ENCODE measurements around the gene C19orf33.
A peak's percentile ranks its signal among the peaks of the same experiment; 100 is the strongest.
"Not testable (repeated sequence)": the region's sequence is repeated elsewhere in the genome, so short reads cannot be mapped to it uniquely, and the experiment has no call there.

C19orf33 gene
- 0 reads per million in 2 donors for total RNA-seq

DNA sequence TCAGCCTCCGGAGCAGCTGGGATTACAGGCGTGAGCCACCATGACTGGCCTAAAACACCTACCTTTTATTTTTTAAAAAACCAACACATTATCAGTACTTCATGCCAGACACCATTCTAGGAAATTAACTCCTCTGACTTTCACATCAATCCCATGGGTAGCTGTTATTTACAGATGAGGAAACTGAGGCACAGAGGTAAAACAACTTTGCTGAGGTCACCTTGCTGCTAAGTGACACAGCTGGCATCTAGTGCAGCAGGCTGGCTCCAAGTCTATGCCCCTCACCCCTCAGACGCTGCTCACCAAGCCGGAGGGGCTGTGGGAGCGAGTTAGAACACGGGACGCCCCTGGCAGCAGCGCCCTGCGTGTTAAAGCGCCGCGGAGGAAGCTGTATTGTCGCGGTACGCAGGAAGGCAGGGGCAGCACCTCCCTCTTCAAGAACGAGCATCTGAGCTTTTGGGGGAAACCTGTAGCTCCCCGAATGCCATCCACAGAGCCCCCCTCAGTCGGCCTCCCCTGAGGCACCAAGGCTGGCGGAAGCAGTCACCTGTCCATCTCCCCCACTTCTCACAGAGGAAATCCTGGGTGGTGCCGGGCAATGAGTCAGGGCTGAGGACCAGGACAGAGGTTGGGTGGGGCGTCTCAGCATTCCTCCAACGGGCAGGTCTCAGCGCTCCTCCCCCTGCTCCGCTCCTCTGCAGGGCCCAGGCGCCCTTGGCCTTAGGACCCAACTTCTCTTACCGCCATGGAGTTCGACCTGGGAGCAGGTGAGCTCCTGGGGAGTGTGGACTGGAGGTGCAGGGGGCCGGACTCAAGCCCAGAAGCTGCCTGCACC is at the start of gene C19orf33:
Gene C19orf33, plus strand, starts transcription at position 735 of the 835 bp plus-strand sequence. Its CDS starts 11 bp downstream, at position 746.
- no peak for DNase-seq

DNA sequence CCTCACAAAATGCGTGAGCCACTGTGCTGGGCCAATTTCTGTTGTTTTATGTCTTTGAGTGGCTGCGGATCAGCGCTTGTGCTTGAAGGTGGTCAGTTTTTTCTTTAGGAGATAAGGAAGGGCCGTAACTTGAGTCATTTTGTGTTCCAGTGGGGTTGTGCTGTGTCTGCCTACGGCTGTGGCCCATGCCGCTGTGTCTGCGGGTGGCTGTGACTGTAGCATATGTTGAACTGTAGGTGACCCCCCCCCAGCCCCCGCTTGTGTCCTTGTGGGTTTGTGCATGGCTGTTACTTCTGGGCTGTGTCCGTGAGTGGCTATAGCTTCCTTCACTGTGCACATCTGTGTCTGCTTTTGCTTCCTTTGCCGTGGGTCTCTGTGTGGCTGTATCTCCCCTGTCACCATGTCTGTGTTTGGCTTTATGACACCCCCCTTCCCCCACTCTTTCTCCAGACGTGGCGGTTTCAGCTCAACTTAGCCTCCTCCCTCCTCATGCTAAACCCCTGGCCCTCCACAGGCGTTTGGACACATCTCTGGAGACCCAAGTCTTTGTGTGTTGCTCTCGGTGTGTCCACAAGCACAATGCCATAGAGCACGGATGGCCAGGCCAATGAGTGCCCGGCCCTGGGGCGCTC is 48.6 kb upstream of the C19orf33 start:
- no peak for DNase-seq

DNA sequence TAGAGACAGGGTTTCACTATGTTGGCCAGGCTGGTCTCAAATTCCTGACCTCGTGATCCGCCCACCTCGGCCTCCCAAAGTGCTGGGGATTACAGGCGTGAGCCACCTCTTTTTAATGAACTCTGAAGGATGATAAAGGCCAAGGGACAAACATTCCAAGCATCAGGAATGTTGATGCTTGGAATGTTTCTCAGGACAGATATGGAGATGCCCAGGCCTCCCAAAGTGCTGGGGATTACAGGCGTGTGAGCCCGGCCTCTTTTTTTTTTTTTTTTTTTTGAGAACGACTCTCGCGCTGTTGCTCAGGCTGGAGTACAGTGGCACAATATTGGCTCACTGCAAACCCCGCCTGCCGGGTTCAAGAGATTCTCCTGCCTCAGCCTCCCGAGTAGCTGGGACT is 42.1 kb upstream of the C19orf33 start:
- DNase-seq: not testable (repeated sequence)

DNA sequence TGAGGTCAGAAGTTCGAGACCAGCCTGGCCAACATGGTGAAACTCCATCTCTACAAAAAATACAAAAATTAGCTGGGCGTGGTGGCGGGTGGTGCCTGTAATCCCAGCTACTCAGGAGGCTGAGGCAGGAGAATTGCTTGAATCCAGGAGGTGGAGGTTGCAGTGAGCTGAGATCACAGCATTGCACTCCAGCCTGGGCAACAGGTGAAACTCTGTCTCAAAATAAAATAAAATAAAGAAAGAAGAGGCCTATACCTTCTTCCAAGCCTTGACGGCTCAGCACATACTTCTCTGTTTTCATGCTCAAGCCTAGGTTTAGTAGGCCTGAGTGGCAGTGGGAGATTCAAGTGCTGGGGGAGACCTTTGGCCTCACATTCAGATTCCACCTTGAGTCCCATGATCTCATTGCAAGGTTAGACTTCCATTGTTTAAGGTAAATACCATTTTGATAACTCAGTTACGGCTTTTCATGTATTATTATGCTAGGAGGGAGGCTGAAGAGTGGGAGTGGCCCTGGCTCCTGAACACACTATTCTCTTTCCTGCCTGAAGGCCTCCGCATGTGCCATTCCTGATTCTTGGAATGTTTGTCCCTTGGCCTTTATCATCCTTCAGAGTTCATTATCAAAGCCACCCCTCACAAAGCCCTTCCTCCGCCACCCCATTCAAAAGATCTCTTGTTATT is 41.3 kb upstream of the C19orf33 start:
- DNase-seq: no peak

DNA sequence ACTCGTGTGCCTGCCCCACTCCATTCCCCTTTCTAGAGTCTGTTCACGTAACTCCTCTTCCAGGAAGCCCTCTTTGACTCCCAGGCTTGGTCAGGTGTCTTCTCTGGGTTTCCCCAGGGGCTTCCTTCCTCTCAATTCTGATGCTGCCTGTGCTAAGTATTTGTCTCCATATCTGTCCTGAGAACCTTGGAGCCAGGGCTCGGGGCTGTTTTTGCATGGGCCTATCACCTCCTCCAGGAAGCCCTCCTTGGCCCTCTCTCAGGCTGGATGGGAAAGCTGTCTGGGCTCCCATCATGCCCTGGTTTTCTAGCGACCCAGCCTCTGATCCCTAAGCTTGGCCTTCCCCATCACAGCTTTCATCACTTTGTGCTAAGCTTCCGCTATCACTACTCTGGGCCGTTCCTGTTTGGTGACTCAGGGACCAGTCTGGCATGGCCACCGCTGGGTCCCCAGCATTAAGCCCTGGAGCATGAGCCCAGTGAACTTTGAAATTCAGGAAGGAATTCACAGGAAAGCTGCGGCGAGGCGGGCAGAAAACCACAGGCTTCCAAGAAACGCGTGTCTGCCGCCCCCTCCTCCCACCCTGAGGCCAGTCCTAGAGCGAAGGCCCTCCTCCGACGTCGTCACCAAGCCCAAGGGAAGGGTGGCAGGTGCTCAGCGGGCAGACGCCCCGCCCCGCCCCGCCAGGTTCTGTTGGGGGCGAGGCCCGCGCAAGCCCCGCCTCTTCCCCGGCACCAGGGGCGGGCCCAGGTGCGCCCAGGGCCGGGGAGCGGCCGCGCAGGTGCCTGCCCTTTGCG is 40.2 kb upstream of the C19orf33 start:
- peak; percentile 60 for DNase-seq

DNA sequence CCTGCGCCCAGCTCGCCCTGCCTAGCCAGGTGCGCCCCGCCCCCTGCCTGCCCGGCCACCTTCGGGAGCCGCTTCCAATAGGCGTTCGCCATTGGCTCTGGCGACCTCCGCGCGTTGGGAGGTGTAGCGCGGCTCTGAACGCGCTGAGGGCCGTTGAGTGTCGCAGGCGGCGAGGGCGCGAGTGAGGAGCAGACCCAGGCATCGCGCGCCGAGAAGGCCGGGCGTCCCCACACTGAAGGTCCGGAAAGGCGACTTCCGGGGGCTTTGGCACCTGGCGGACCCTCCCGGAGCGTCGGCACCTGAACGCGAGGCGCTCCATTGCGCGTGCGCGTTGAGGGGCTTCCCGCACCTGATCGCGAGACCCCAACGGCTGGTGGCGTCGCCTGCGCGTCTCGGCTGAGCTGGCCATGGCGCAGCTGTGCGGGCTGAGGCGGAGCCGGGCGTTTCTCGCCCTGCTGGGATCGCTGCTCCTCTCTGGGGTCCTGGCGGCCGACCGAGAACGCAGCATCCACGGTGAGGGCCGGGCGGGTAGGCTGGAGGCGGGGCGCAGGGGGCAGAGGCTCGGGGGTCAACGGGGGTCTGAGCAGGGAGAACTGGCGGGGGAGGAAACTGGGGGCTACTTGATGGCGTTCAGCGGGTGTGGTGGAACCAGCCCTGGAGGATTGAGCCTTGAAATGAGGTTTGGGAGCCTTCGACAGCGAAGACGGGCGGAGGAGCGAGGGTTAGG is 39.4 kb upstream of the C19orf33 start, which contains the start of gene SPINT2:
Gene SPINT2, plus strand, starts transcription at position 88 of the 727 bp plus-strand sequence. Its CDS starts 320 bp downstream, at position 408.
- DNase-seq: peak; percentile 21

DNA sequence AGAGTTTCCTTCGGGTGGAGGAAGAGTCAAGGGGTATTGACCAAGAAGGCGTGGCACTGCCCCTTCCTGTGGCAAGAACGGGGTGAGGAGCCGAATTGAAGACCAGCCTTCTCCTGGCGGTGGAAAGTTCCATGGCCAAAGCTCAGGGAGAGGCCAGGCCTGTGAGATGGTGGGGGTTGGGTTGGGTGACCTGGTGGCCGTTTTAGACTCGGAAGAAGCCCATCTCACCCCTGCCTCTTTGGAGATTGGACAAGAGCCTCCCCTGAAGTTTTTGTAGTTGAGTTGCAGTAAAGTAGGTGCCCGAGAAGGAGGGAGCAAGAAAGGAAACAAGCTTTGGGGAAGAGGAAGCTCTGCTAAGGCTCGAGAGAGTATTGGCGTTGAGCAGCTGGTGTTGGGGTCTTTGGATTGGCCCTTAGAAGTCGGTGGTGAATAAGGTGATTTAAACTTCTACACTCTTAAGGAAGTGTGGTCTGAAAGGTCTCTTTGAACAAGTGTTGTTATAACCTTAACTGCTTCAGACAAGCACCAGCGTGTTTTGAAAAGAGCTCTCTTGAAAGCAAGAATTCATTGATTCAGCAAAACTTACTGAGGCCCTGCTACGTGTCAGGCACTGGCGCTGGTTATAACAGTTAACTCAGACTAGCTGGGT is 38.7 kb upstream of the C19orf33 start:
- no peak for DNase-seq

DNA sequence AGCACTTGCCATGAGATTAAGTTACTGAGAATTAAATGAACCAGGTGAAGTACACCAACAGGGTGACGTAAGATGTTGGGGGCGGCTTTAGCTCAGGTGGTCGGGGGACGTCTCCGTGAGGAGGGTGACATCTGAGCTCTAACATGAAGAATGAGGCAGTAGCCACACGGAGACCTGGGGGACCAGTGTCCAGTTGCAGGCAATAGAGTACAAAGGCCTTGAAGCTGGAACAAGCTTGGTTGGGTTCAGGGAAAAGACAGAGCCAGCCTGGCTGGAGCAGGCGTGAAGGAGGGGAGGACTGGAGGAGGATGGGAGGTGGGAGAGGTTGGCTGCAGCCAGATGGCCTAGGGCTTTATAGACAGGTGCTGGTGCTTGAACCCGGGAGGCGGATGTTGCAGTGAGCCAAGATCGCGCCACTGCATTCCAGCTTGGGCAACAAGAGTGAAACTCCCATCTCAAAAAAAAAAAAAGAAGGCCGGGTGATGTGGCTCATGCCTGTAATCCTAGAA is 38.1 kb upstream of the C19orf33 start:
- no peak for DNase-seq

DNA sequence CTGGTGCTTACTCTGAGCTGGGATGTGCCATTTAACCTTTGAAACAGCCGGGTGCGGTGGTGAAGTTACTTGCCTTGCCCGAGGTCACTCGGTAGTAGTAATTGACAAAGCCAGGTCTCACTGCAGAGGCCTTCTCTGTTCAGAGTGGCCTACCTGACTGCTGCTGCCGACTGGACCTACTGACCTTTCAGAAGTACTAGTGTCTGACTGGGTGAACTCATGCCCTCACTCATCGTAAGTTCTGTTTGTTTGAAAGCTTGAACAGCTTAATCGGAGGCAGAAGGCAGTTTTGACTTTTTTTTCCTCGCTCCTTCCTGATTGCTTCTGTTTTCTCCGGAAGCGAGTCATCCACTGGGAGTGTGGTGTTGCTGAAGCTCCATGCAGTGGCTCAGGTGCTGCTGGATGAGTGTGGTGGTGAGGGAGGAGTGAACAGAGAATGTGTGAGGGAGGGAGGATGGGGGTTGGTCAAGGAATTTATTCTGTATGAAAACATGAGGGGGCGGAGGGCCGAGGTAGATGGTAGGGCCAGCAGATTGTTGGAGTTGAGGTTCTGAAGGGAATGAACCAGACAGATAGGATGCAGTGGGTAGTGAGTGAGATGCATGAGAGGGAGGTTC is 37.0 kb upstream of the C19orf33 start:
- no peak for DNase-seq

DNA sequence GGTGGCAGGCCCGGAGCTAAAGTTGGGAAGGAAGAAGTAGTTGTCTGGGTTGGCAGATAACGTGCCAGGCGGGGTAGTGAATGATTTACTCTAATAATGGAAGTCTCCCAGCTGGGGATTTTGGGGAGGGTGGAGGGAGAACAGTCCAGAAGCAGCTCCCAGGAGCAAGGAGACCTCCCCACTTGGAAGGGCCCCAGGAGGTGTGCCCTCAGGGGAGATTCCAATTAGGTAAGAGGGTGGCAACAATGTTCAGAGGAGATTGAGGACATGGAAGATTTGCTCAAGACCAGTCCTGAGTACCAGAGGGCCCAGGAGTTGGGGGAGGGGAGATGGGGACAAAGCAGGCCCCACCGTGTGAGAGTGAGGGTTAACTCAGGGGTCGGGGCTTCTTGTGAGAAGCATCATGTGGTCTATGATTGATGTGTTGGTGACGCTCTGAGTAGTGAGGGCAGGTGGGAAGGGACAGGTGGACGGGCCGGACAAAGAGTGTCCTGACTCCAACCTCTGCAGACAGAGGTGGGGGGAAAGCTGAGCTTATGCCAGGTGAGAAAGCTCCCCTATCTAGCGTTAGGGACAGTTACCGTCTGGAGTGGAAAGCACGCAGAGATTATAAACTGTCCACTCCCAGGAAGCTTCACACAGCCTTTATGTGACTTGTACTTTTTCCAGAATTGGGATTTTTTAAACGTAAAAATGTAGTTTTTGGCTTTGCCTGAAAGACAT is 36.1 kb upstream of the C19orf33 start:
- DNase-seq: no peak

DNA sequence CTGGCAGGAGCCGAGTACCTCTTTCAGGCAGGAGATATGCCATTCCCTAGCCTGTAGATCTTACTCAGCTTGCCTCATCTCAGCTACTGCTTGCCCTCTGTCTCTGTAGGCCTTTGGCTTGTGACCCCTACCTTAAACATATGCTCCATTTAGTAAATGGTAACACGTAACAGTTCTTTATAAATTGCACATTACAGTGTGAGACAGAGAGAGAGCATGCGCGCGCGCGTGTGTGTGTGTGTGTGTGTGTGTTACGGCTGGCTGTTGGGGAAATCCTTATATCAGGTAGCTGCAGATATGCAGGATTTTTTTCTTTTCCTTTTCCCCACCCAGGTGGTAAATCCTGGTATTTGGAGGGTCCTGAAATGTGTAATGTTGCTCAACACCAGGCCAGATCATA is 35.5 kb upstream of the C19orf33 start:
- DNase-seq: no peak

DNA sequence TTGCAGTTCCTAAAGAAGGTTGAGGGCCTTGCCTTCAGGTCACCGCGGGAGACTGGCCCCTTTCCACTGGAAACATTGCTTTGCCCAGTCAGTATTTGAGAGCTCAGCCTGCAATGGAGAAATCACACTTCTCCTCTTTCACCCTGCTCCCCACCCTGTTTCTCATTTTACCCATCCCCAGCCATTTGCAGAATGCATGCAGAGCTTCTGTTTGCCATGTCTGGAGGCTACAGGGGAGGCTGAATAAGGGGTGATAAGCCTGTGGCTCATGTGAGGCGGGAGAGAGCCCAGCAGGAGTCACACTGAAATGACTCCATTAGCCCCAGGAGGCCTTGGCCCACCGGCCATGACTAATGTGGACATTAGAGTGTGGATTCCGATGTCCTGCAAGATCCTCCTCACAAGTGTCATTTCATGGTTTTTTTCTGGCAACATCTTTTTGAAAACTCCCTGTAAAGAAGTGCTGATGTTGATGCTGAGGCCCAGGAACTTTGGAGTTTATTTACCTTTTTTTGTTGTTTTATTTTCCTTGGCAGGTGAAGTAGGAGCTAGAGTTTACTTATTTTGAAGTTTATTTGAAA is 33.4 kb upstream of the C19orf33 start:
- no peak for DNase-seq

DNA sequence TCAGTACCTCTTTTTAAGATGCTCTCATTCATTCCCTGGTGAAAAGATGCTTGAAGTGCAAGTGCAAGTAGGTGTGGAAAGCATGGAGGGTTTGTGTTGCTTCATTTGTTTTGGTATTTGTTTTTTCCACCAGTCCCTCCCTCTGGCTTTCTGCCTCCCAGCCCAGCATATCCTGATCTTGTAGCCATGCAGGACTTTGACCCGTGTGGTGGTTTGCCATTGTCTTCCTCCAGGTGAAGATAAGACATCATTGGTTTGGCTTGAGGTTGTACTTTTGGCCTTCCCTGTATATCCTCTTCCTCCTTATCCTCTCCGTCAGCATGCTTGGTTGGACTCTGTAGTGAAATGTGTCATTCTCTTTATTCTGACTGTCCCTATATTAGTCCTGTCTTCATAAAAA is 30.6 kb upstream of the C19orf33 start:
- DNase-seq: no peak

DNA sequence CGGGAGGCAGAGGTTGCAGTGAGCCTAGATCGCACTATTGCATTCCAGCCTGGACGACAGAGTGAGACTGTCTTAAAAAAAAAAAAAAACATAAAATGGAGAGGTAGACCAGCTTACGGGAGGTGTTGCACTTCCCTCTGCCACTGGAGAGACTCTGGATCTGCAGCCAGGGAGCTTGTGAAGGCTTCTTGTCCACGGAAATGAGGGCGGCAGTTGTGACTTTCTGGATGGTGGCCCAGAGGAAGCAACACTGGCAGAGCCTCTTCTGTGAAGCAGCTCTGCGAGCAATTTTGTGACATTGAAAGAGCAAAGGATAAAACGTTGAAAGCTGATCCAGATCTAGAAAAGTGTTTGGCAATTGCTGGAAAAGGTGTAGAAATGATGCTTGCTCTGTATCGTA is 29.3 kb upstream of the C19orf33 start:
- no peak for DNase-seq

DNA sequence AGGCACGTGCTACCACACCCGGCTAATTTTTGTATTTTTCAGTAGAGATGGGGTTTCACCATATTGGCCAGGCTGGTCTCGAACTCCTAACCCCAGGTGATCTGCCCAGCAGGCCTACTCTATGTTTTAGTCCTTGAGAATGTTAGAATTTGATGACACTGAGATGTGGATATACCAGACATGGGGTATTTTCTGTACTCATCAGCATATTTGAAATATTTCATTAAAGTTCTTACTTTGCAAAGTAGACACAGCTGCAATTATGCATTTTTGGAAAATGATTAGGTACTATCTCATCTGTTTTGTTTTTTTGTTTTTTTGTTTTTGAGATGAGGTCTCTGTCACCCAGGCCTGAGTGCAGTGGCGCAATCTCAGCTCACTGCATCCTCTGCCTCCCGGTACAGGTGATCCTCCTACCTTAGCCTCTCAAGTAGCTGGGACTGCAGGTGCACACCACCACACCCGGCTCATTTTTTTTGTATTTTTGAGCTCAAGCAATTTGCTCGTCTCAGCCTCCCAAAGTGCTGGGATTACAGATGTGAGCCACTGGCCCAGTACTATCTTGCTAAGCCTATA is 27.0 kb upstream of the C19orf33 start:
- no peak for DNase-seq

DNA sequence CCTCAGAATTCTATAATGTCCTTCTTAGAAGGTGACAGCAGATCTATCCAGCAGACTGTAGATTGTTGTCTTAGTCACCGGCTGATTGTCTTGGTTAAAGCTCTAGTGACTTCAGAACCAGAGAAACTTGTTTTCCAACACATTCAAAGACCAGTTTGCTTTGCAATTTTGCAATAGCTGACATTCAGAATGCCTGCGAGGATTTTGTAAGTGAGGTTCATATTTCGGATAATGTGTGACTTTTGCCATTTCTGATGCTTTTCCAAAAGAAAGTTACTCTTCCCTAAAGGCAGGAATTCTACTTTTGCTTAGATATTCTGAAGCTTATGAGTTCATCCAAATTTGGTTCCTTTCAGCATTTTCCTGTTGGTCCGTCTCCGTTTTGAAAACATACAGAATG is 26.5 kb upstream of the C19orf33 start:
- no peak for DNase-seq

DNA sequence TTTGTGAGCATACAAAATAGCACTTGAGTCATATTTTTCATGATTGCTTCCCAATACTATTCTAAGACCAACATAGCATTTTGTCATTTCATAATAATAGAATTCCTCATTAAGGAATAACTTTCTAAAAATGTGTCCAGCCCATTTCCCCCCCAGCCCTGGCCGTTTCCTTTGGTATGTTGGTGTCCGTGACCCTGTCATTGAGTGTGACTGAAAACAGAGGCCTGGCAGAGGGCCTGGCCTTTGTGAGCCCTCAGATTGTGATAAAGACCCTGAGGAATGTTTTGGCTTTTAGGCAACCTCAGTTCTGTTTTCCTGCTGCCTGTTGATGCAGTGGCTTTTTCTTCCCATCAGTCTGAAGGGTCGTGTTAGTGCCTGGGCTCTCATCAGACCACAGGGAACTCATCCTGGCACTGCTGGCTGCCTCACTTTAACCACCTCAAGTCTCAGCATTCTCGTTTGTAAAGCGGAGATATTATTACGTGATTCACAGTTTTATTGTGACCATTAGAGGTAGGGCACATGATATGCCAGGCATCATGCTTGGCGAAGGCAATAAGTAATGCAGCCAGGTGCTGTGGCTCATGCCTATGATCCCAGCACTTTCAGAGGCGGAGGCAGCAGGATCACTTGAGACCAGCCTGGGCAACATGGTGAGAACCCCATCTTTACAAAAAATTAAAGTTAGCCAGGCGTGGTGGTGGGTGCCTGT is 25.9 kb upstream of the C19orf33 start:
- DNase-seq: no peak

DNA sequence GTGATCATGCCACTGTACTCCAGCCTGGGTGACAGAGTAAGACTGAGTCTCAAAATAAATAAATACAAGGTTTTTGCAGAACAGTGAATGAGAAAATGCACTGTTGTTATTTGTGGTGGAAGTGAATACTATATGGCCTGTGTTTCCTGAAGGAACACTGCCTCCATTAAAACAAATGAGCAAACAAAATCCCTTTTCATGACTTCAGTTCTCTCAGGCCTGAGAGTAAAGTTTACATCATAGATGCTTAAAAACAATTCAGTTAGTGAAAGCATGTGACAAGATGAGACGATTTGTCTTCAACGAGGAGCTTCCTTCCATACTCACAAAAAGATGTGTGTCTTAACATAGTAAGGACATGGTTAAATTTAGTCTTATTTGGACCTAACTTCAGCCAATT is 25.3 kb upstream of the C19orf33 start:
- DNase-seq: no peak

Data from T-helper 9 cell (primary cell).